SU-DHL-6 (cell line): ENCODE results near the gene SRD5A3.

Experiments used
- H2AFZ ChIP-seq: fragments of 200-600 bp; sonication (generic); 2 replicates; pipeline ENCODE4 v1.6.1; 2014; ENCODE audit warnings: low read depth, mild to moderate bottlenecking, moderate library complexity, mixed read lengths, antibody characterized with exemption, low read length; ENCODE audit not compliant: severe bottlenecking
- H3F3A ChIP-seq: fragments of 200-600 bp; shearing (Covaris generic); 2 replicates; pipeline ENCODE4 v1.6.0; 2016; ENCODE audit warnings: antibody characterized with exemption, mild to moderate bottlenecking; ENCODE audit not compliant: insufficient read depth
- H3K27ac ChIP-seq: fragments of 200-600 bp; sonication (generic); 2 replicates; pipeline ENCODE4 v1.5.1; 2016; ENCODE audit warnings: low read depth, mild to moderate bottlenecking, low read length, moderate library complexity, mixed read lengths
- H3K27me3 ChIP-seq: fragments of 200-600 bp; sonication (generic), shearing (Covaris generic); 2 replicates; pipeline ENCODE4 v1.6.0; 2014; ENCODE audit warnings: mild to moderate bottlenecking, low read length
- H3K36me3 ChIP-seq: fragments of 200-600 bp; sonication (generic); 2 replicates; pipeline ENCODE4 v1.6.1; 2014; ENCODE audit warnings: mild to moderate bottlenecking, low read length, mixed read lengths
- H3K4me2 ChIP-seq: fragments of 300-600, 200-600 bp; shearing (Covaris generic), sonication (generic); 2 replicates; pipeline ENCODE4 v1.6.0; 2014; ENCODE audit warnings: low read length, low read depth, mild to moderate bottlenecking; ENCODE audit not compliant: poor library complexity, severe bottlenecking
- H3K4me3 ChIP-seq: fragments of 200-600 bp; sonication (generic); 2 replicates; pipeline ENCODE4 v1.5.1; 2014; ENCODE audit warnings: antibody characterized with exemption, low read length, mild to moderate bottlenecking, mixed read lengths; ENCODE audit not compliant: insufficient read depth, poor library complexity, severe bottlenecking
- H3K79me2 ChIP-seq: fragments of 200-600 bp; sonication (generic); 2 replicates; pipeline ENCODE4 v1.6.1; 2014; ENCODE audit warnings: mild to moderate bottlenecking, low read length, moderate library complexity; ENCODE audit not compliant: insufficient read depth
- H3K9ac ChIP-seq: fragments of 200-600 bp; sonication (generic); 2 replicates; pipeline ENCODE4 v1.7.0; 2014; ENCODE audit warnings: mild to moderate bottlenecking, low read length
- H3K9me2 ChIP-seq: fragments of 200-600 bp; sonication (generic); replicated peaks from 2 replicates; pipeline ENCODE4 v1.6.1; 2014; ENCODE audit warnings: low read length; ENCODE audit not compliant: insufficient read depth
- H3K9me3 ChIP-seq: fragments of 200-600 bp; sonication (generic); 2 replicates; pipeline ENCODE4 v1.6.1; 2014; ENCODE audit warnings: low read length, mixed read lengths; ENCODE audit not compliant: insufficient read depth
- H4K20me1 ChIP-seq: fragments of 200-600 bp; sonication (generic); 2 replicates; pipeline ENCODE4 v1.6.1; 2014; ENCODE audit warnings: low read depth, mild to moderate bottlenecking, antibody characterized with exemption, low read length, moderate library complexity, mixed read lengths
- EZH2phosphoT487 ChIP-seq: fragments of 200-600 bp; sonication (generic), shearing (Covaris generic); conservative IDR thresholded peaks from 2 replicates; pipeline ENCODE4 v1.6.1; 2018; ENCODE audit warnings: mild to moderate bottlenecking, antibody characterized with exemption, low read length, moderate library complexity, mixed read lengths
- TF ChIP-seq, protein P1 (sequence below): fragments of 200-600 bp; sonication (generic); IDR thresholded peaks from one replicate; pipeline ENCODE4 v1.5.1; 2017; ENCODE audit warnings: antibody characterized with exemption, mild to moderate bottlenecking, low read length, moderate library complexity; ENCODE audit not compliant: insufficient read depth, poor library complexity, severe bottlenecking

The SRD5A3 gene

DNA sequence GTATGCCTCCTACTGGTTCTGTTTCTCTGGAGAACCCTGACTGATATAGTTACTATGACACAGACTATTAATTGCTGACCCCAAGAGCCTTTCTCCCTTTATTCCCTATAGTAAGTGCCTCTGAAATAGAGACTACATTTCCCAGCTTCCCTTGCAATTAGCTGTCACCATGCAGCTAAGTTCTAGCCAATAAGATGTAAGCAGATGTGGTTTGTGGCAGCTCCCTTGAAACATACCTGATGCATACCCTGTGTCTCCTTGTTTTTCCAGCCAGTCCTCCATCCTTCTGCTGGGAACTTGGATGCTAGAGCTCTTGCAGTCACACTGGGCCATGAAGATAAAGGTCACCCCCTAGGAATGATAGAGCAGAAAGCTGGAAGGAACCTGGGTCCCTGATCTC is 40.0 kb downstream of the SRD5A3 start:
- Histone ChIP-seq H3K4me2 (no peak overlapping the region), H3K4me3 (no peak overlapping the region), H2AFZ (no peak overlapping the region), H3K9me2 (no peaks in the 10 kb centered on the region), H3K9ac (no peak overlapping the region), H3K27me3 (no peaks in the 10 kb centered on the region), H3F3A (no peaks in the 10 kb centered on the region), H3K27ac (no peak overlapping the region), H3K79me2 (no peaks in the 10 kb centered on the region), H3K36me3 (no peaks in the 10 kb centered on the region), H4K20me1 (no peaks in the 10 kb centered on the region), H3K9me3 (no peaks in the 10 kb centered on the region)
- TF ChIP-seq EZH2phosphoT487, result no peak
- TF ChIP-seq, protein P1, sequence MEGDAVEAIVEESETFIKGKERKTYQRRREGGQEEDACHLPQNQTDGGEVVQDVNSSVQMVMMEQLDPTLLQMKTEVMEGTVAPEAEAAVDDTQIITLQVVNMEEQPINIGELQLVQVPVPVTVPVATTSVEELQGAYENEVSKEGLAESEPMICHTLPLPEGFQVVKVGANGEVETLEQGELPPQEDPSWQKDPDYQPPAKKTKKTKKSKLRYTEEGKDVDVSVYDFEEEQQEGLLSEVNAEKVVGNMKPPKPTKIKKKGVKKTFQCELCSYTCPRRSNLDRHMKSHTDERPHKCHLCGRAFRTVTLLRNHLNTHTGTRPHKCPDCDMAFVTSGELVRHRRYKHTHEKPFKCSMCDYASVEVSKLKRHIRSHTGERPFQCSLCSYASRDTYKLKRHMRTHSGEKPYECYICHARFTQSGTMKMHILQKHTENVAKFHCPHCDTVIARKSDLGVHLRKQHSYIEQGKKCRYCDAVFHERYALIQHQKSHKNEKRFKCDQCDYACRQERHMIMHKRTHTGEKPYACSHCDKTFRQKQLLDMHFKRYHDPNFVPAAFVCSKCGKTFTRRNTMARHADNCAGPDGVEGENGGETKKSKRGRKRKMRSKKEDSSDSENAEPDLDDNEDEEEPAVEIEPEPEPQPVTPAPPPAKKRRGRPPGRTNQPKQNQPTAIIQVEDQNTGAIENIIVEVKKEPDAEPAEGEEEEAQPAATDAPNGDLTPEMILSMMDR, result no peak

DNA sequence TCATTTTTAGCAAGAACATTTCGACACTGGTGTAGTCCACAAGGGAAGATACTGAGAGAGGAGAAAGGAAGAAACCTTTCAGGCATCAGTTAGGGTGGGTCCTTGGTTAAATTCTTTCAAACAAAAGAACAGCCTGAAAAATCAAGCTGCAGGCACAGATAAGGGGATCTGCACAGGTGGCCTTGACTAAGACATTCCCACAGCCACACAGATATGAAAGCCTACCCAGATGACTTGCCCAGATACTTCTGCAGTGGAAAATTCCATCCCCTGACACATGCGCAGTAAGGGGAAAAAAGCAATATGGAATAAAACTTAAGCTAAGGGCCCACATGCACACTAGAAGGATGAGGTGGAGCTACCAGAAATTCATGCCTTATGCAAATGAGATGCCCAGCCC is 40.8 kb downstream of the SRD5A3 start:
- H3K36me3 ChIP-seq, result no peaks in the 10 kb centered on the region
- no peak overlapping the region for H3K4me2 ChIP-seq
- TF ChIP-seq, protein P1, result no peak
- no peak for TF ChIP-seq EZH2phosphoT487
- H3K9ac ChIP-seq, result no peak overlapping the region
- no peaks in the 10 kb centered on the region for H3K27me3 ChIP-seq
- H3K9me2 ChIP-seq, result no peaks in the 10 kb centered on the region
- no peaks in the 10 kb centered on the region for H4K20me1 ChIP-seq
- H3K9me3 ChIP-seq, result no peaks in the 10 kb centered on the region
- no peak overlapping the region for H2AFZ ChIP-seq
- no peak overlapping the region for H3K27ac ChIP-seq
- no peak overlapping the region for H3K4me3 ChIP-seq
- no peaks in the 10 kb centered on the region for H3F3A ChIP-seq
- H3K79me2 ChIP-seq, result no peaks in the 10 kb centered on the region

DNA sequence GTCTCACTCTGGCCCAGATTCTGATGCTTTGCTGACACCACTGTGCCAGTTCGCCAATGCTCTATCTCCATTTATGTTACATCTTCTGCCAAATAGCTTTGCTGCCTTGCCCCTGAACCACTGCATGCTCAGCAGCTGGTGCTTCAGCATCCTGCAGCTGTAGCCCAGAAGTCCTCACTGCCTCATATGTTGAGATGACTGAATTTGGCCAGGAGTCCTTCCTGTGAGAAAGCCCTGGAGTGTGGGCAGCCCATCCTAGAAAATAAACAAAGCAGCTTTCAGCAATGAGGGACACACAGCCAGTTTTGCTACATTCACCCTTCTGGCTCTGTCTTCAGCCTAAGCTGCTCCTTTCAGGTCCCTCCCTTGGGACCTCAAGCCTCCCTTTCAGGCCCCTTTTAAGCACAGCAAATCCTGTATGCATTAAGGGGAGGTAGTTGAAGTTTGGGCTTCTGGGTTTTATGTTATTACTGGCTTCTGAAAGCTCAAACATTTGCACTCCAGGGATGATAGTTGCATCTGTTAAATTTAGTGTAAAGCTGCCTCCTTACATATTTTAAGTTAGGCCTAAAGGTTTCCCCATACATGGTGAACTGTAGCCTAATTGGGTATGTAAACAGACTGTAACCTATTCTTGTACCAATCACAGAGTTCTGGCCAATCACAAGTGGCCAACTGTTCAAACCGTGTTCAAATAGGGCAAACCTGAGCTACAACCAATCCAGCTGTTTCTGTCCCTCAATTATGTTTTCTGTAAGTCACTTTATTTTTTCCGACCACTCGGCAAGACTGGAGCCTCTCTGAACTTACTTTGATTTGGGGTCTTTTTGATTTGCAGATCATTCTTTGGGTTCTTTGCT is 47.6 kb downstream of the SRD5A3 start:
- no peak overlapping the region for H3K27ac ChIP-seq
- H3K9me3 ChIP-seq, result no peaks in the 10 kb centered on the region
- no peaks in the 10 kb centered on the region; the same call in 1 of the 2 replicates for H3F3A ChIP-seq
- TF ChIP-seq EZH2phosphoT487, result no peak
- TF ChIP-seq, protein P1, result no peak
- H3K9ac ChIP-seq, result no peak overlapping the region
- no peaks in the 10 kb centered on the region for H3K9me2 ChIP-seq
- H3K4me3 ChIP-seq, result no peak overlapping the region
- no peak overlapping the region for H3K4me2 ChIP-seq
- H3K79me2 ChIP-seq, result peaks cover 28% of the 10 kb centered on the region
- H3K27me3 ChIP-seq, result no peaks in the 10 kb centered on the region
- H3K36me3 ChIP-seq, result no peaks in the 10 kb centered on the region
- peaks cover 3% of the 10 kb centered on the region; the same call in 1 of the 2 replicates for H4K20me1 ChIP-seq
- no peak overlapping the region for H2AFZ ChIP-seq
